GM18951 (cell line): ENCODE measurements around the gene GRID2.

ENCODE experiments used
- POLR2A ChIP-seq: IDR thresholded peaks from 4 replicates; pipeline ENCODE4 v1.6.1; 2011; ENCODE audit warnings: mild to moderate bottlenecking; ENCODE audit not compliant: insufficient read length, insufficient read depth; ENCODE audit errors: extremely low read depth
- in situ Hi-C: fragments of 300-500 bp; cut with MboI; formaldehyde crosslinking; loops from one replicate; pipeline ENCODE4 v1.12.0; 2022; ENCODE audit warnings: low sequenced_read_pairs, mixed read lengths, inconsistent platforms; ENCODE audit not compliant: unreplicated experiment

GRID2 gene

DNA sequence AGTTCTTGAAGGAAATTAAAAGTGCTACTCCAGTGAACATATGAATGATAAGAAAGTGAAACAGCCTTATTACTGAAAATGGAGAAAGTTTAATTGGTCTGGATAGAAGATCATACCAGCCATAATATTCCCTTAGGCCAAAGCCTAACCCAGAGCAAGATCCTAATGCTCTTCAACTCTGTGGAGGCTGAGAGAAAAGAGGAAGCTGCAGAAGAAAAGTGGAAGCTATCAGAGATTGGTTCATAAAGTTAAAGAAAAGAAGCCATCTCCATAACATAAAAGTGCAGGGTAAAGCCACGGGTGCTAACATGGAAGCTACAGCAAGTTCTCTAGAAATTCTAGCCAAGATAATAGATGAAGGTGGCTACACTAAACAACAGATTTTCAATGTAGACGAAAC, 1439.3 kb downstream of the GRID2 start:
- no peak for TF ChIP-seq POLR2A
- in situ Hi-C loops, result no loop called here

DNA sequence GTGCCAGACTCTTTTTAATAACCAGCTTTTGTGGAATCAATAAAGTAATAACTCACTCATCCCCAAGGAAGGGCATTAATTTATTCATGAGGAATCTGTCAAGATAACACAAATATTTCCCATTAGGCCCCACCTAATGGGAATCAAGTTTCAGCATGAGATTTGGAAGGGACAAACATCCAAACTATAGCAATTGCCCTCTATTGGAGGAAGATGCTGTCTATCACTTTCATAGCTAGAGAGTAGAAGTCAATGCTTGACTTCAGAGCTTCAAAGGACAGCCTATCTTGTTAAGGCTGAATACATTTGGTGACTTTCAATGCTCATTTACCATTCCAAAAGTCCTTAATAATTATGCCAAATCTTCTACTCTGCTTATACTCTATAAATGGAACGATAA, 1439.9 kb downstream of the GRID2 start:
- TF ChIP-seq POLR2A, result no peak
- in situ Hi-C loops, result no loop called here

DNA sequence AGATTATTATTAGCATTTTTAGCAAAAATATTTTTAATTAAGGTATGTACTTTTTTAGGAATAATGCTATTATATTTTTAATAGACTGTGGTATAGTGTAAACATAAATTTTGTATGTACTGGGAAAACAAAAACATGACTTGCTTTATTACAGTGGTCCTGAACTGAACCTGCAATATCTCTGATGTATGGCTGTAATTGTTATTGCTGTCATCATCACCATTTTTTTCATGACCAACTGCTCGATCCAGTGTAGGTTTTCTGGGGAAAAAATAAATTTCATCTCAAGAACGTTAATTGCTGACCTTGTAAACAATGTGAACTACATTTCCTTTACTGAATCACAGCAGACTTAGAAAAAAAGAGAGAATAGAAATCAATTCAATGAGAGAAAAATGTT, 1441.2 kb downstream of the GRID2 start:
- no peak for TF ChIP-seq POLR2A
- in situ Hi-C loops, result no loop called here

DNA sequence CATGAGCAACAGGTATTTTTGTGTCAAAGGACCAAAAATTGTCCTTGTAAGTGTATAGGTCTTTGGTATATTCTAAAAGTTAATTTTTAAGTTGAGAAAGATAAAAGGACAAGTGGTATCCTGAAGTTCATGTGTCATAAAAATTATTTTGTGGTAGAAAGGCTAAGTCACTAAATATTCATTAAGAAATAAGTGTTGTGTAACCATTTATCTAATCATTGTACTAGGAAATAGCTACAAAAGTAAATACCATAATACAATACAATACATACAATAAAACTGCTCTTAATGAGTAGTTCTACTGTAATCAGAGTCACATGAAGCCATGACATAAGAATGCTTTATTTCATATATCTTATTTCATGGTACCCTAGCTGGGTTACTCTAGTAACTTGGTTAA, 1442.3 kb downstream of the GRID2 start:
- in situ Hi-C loops, result no loop called here
- no peak for TF ChIP-seq POLR2A

GRCh38 chr4:93747220-93747619, 1443.5 kb downstream of the GRID2 start:
- in situ Hi-C loops, result no loop called here
- no peak for TF ChIP-seq POLR2A

DNA sequence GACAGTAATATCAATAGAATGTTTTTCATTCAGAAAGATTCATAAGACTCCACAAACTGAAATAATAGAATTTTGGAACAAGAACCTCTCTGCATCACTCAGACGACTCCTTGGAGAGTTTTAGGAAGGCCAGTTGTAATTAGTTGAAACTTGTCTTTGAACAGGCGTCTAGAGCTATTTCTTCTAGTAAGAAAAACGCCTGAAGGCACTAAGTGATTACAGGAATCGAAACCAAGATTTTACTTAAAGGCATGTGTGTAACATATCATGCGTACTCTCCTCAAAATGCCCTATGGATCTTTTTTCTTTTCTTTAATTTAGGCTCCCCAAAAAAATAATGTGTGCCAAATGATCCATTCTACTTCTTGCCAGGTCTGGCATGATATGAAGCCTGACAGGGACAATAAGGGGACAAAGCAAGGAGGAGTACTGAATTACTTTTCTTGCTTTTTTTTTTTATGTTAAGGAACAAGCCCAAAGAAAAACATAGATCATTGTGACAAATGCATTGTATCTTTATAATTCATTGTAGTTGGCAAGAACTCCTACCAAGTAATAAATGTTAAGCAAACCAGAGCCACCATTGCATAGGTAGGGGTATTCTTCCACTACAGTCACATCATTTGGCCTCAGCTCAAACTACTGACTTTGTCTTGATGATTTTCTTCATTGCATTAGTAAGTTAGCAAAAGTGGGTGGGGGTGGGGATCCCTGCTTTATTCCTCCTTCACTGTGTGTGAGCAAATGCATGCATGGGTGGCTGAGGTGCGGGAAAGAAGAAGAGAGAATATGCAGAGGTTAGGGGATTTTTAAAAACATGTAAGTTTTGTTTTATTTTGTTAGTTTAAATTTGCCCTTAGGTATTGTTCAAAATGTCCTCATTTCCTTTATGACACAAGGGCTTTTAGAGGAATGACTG, 1444.9 kb downstream of the GRID2 start:
- in situ Hi-C loops, result no loop called here
- no peak for TF ChIP-seq POLR2A

DNA sequence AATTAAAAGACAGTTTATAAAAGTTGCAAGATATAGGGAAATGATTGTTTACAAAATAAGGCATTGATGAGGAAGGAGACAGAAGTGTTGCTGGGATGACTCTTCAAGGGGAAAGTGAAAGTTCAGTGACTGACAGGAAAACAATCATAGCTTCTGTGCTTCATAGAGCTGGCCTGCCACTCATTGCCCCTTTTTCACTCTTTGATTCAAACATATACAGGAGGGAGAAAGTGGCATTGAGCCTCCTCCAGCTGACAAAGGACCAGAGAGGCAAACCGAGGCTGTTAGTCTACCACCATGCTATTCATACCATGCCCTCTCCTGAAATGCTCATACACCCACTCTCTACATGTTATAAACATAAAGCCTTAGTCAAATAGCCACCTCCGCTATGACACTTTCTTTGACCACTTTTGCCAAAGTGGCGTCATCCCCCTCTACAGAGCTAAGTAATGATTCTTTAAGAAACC, 1445.6 kb downstream of the GRID2 start:
- in situ Hi-C loops, result no loop called here
- no peak for TF ChIP-seq POLR2A

DNA sequence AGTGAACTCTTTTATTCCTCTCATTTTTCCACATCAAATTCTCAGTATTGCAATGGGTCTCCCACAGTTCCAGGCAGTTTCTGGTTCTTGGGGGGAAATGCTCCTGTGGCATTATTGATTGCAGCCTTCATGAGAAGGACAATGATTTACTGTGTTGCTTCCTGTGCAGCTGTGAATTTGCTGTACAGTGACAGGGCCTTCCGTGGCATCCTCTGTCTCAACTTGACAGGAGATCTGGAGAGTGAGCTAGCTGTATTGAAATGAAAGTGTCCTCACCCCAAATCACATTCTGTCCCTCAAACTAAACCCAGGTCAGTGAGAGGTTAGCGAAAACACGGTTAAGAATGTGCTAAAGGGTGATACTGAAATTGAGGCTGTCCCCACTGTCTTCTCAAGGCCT, 1447.6 kb downstream of the GRID2 start:
- in situ Hi-C loops, result no loop called here
- no peak for TF ChIP-seq POLR2A

GRCh38 chr4:93756101-93756500, 1452.3 kb downstream of the GRID2 start:
- in situ Hi-C loops, result no loop called here
- no peak for TF ChIP-seq POLR2A

GRCh38 chr4:93759506-93759905, 1455.7 kb downstream of the GRID2 start:
- TF ChIP-seq POLR2A, result no peak
- in situ Hi-C loops, result no loop called here

DNA sequence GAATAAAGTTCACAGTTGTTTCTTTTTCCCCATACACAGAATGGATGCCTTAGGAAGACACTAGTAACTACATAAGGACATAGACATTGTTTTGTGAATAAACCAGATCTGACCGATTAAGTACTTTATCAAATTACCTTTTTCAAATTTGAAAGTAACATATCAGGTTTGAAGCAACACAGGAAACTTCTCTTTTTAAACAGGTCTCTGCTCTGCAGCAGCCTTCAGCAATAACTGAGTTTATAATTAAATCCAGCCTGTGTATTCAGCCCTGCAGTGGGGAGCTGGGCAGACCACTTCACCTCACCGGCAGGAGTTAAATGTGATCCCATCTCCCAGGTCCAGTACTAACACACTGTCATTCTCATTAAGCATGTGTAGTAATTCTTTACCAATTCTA, 1456.5 kb downstream of the GRID2 start:
- no peak for TF ChIP-seq POLR2A
- in situ Hi-C loops, result no loop called here

DNA sequence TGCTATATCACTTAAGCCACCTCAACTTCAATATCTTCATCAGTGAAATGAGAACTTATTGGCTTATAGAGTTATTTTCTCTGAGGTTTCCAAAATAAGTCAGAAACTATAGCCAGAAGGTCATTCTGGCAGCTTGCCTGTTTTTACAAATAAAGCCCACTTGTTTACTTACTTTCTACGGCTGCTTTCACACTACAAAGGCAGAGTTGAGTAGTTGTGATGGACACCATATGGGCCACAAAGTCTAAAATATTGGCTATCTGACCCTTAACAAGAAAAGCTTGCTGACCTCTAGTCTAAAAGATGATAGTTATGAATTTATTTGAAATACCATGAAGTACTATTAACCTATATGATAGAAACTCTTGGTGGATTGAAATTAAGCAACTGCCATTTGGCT, 1457.5 kb downstream of the GRID2 start:
- in situ Hi-C loops, result no loop called here
- TF ChIP-seq POLR2A, result no peak

GRCh38 chr4:93764639-93765246, 1461.0 kb downstream of the GRID2 start:
- TF ChIP-seq POLR2A, result no peak
- in situ Hi-C loops, result no loop called here

GRCh38 chr4:93767917-93768316, 1464.2 kb downstream of the GRID2 start:
- in situ Hi-C loops, result no loop called here
- no peak for TF ChIP-seq POLR2A
